ENCODE measurements around the gene KCNG2.

- TF ChIP-seq TAF1 (IDR thresholded peaks at IDR 0.05; ENCODE audit: borderline replicate concordance, low read depth, low read length): no peak
- TF ChIP-seq CTCF (IDR thresholded peaks at IDR 0.05): no peak
- TF ChIP-seq JUND (IDR thresholded peaks at IDR 0.05): no peak
- no peak for TF ChIP-seq EP300 (IDR thresholded peaks at IDR 0.05; ENCODE audit: borderline replicate concordance in 1 of 2, low read depth in 1 of 2, low read length in 1 of 2)
- no peak for TF ChIP-seq MAX (IDR thresholded peaks at IDR 0.05; ENCODE audit: low read depth)
- no peak for TF ChIP-seq EZH2phosphoT487 (IDR thresholded peaks at IDR 0.05; ENCODE audit: borderline replicate concordance, low read depth)
Measured at GRCh38 chr18:79915161-79916127, 117.7 kb downstream of the KCNG2 start.

All from SK-N-SH (cell line).